Measurements from ENCODE around the gene WDR82. TPM values are rescaled to one million over a fixed set of nuclear protein-coding genes. Genes with fewer than 3 reads are reported as not detected.

The WDR82 gene
- total and polyA plus RNA-seq, 2 of the 8 experiments (the other 6 are each of a cell fraction or from before 2014, with no cell fraction given): 33.5 to 82.7 TPM

DNA sequence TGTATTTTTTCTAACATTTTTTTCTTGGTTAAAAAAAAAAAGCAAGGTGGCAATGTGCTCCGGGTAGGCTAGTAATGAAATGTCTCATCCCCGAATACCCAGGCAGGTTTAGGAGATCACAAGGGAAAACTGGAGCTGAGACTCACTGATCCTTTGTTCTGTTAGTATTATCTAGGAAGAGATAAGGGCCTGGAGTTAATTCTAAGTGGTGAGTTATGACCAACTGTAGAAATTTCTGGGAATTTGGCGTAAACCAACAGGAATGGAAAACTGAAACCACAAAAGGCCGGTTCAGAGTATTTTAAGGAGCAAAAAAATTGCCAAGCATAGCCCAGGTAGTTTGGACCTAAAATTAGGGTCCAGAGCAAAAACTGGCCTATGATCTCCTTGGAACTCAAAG is 20.5 kb downstream of the WDR82 start:
- no peak overlapping the region for H2BK15ac ChIP-seq (ENCODE audit: low read length)
- no peak overlapping the region for H2AK5ac ChIP-seq (ENCODE audit: low read depth, low read length)
- no peak overlapping the region for H2AFZ ChIP-seq (ENCODE audit: low read length)
- peaks cover 0 to 9% of the 10 kb centered on the region in 2 experiments; a peak in 2 of 4 replicates for H3K79me2 ChIP-seq (ENCODE audit: control insufficient read depth in 1 of 2, insufficient read depth in 2 of 2, low read length in 2 of 2)
- H3K4ac ChIP-seq (replicated peaks; ENCODE audit: insufficient read length, low read depth, low read length): no peak overlapping the region
- no peak overlapping the region for H3K4me2 ChIP-seq (ENCODE audit: insufficient read depth in 1 of 2, low read depth in 2 of 2, low read length in 2 of 2)
- no peaks in the 10 kb centered on the region; the same call in 1 of the 2 replicates for H3K79me1 ChIP-seq (ENCODE audit: low read depth, low read length)
- H3K23ac ChIP-seq (ENCODE audit: insufficient read length): no peak overlapping the region
- H3K27ac ChIP-seq (ENCODE audit: low read depth, low read length): no peak overlapping the region
- peaks cover 39 to 96% (median 80%) of the 10 kb centered on the region in 4 experiments for H3K36me3 ChIP-seq (ENCODE audit: control insufficient read depth in 2 of 4, insufficient read depth in 4 of 4, low read length in 3 of 4)
- 94% methylated on average over 4 of the region's 4 CpGs; no CpG with 5 or more reads in 1 of the 2 experiments for WGBS, 2 experiments (ENCODE audit: extremely low coverage in 1 of 2, insufficient coverage in 1 of 2, insufficient read length in 1 of 2, insufficient replicate concordance in 2 of 2, low coverage in 1 of 2, low lambda C conversion rate in 2 of 2, missing lambda C conversion rate in 1 of 2)
- H2BK12ac ChIP-seq (ENCODE audit: low read depth, low read length): no peak overlapping the region
- ChIA-PET CTCF (ENCODE audit: partially characterized antibody) (interaction anchor here (1.1 to 4.5 kb wide), 4 partner anchors 11 to 154 kb away, joined by 3 to 21 read pairs (median 4); no protein-coding TSS in a partner anchor), POLR2A (ENCODE audit: partially characterized antibody) (no interaction called here)
- H4K8ac ChIP-seq (ENCODE audit: extremely low read depth, insufficient read depth, low read length): no peak overlapping the region
- H3K23me2 ChIP-seq (ENCODE audit: low read depth, low read length): no peaks in the 10 kb centered on the region
- H3K56ac ChIP-seq (replicated peaks; ENCODE audit: insufficient read length, low read depth, low read length): no peak overlapping the region
- no peak overlapping the region for H2BK120ac ChIP-seq (replicated peaks; ENCODE audit: low read depth, low read length)
- no peak overlapping the region for H4K5ac ChIP-seq (ENCODE audit: insufficient read length, low read depth, low read length)
- TF ChIP-seq, protein P1, sequence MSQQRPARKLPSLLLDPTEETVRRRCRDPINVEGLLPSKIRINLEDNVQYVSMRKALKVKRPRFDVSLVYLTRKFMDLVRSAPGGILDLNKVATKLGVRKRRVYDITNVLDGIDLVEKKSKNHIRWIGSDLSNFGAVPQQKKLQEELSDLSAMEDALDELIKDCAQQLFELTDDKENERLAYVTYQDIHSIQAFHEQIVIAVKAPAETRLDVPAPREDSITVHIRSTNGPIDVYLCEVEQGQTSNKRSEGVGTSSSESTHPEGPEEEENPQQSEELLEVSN (IDR thresholded peaks at IDR 0.05): no peak
- no peak for TF ChIP-seq SIX5 (IDR thresholded peaks at IDR 0.05; ENCODE audit: low read depth, low read length)
- no peak for TF ChIP-seq RBBP5 (IDR thresholded peaks at IDR 0.05; ENCODE audit: borderline replicate concordance, low read depth, low read length)
- TF ChIP-seq PHF8 (conservative IDR thresholded peaks at IDR 0.05; ENCODE audit: low read depth, low read length): no peak
- no peak for TF ChIP-seq ASH2L (IDR thresholded peaks at IDR 0.05; ENCODE audit: low read length)
- no peak for TF ChIP-seq TBP (IDR thresholded peaks at IDR 0.05; ENCODE audit: low read depth, low read length)
- TF ChIP-seq BACH1 (IDR thresholded peaks at IDR 0.05; ENCODE audit: low read length): no peak
- TF ChIP-seq POU5F1 (IDR thresholded peaks at IDR 0.05; ENCODE audit: low read depth, low read length): no peak
- no peak for TF ChIP-seq POLR2AphosphoS5 (IDR thresholded peaks at IDR 0.05; ENCODE audit: low read depth, low read length)
- H2BK20ac ChIP-seq (ENCODE audit: low read length): no peak overlapping the region
- H2BK5ac ChIP-seq (ENCODE audit: low read depth, low read length): no peak overlapping the region
- no peak for DNase-seq (ENCODE audit: low read depth in 1 of 2, low spot score in 2 of 2)
- H4K91ac ChIP-seq (replicated peaks; ENCODE audit: insufficient read length, low read length): no peak overlapping the region
- no peaks in the 10 kb centered on the region for H3K9me3 ChIP-seq (ENCODE audit: insufficient read depth in 2 of 2, low read depth in 1 of 2, low read length in 1 of 2)
- H3K27me3 ChIP-seq (replicated peaks in 1 of 4; ENCODE audit: control insufficient read depth in 3 of 4, extremely low read depth in 1 of 4, insufficient read depth in 3 of 4, low read length in 3 of 4): no peaks in the 10 kb centered on the region
- no peak overlapping the region for H3K14ac ChIP-seq (ENCODE audit: insufficient read length)
- no peaks in the 10 kb centered on the region for H3K4me1 ChIP-seq (replicated peaks in 1 of 4; ENCODE audit: control insufficient read depth in 3 of 4, insufficient read depth in 4 of 4, low read length in 3 of 4)
- peaks cover 8 to 11% of the 10 kb centered on the region in 2 experiments for H4K20me1 ChIP-seq (replicated peaks in 1 of 2; ENCODE audit: control insufficient read depth in 1 of 2, insufficient read depth in 2 of 2, low read length in 2 of 2)
- H3K18ac ChIP-seq (ENCODE audit: extremely low read depth, low read length): no peak overlapping the region
- H3K9ac ChIP-seq (replicated peaks in 1 of 4; ENCODE audit: extremely low read depth in 1 of 4, low read depth in 3 of 4, low read length in 3 of 4): no peak overlapping the region
- no peak for FAIRE-seq
- no peak overlapping the region for H3K4me3 ChIP-seq (ENCODE audit: extremely low read depth in 1 of 4, insufficient read depth in 2 of 4, low read depth in 3 of 4, low read length in 4 of 4)
